Measurements from ENCODE around the gene ABTB2. TPM values are rescaled to one million over a fixed set of nuclear protein-coding genes. Genes with fewer than 3 reads are reported as not detected.

ABTB2 gene
- total and polyA plus RNA-seq, 2 of the 8 experiments (the other 6 are each of a cell fraction or from before 2014, with no cell fraction given), result 7.7 to 10.2 TPM

- TF ChIP-seq NANOG (IDR thresholded peaks at IDR 0.05; ENCODE audit: insufficient read depth, low read depth, low read length, poor library complexity, severe bottlenecking) (no peak), PHF8 (conservative IDR thresholded peaks at IDR 0.05; ENCODE audit: low read depth, low read length) (no peak), RAD21 (IDR thresholded peaks at IDR 0.05 in 1 of 2, conservative IDR thresholded peaks at IDR 0.05 in 1 of 2; ENCODE audit: low read depth in 2 of 2, low read length in 2 of 2) (no peak), CHD1 (IDR thresholded peaks at IDR 0.05; ENCODE audit: low read depth, low read length) (no peak), SIN3A (conservative IDR thresholded peaks at IDR 0.05 in 1 of 2, IDR thresholded peaks at IDR 0.05 in 1 of 2; ENCODE audit: low read depth in 1 of 2, low read length in 2 of 2) (no peak), TEAD4 (IDR thresholded peaks at IDR 0.05; ENCODE audit: low read depth, low read length) (no peak), SIX5 (IDR thresholded peaks at IDR 0.05; ENCODE audit: low read depth, low read length) (no peak)
Measured at GRCh38 chr11:34267013-34267412, 90.8 kb downstream of the ABTB2 start (continued).
